Kasumi-1 (cell line): ENCODE measurements around the gene DAB1.

Source experiments
- DNase-seq, 2 experiments: peaks; one replicate each; lab custom pipeline; 2025; lab: John Stamatoyannopoulos, UW

DAB1 gene

DNA sequence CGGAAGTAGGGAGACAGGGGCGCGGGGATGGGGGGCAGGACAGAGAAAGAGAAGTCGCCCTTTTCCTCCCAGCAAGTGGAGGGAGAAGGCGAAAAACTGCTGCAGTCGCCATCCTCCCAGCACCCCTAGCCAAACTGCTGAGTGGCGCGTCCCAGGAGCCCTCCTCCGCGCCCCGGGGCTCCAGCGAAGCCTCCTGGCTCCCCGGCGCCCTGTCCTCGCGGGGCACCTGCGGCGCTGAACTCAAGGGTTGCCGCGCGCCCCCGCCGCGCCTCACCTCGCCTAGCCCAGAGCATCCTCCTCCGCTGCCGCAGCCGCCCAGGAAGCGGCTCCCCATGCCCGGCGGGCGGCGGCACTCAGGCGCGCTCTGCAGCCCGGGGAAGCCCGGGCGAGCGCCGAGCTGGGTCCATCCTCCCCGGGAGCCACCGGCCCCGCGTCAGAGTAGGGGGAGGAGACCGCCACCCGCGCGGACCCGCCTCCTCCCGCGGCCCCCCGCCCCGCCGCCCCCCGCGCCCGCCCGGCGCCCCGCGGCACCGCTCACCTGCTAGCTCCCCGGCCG lies at the start of gene DAB1:
DAB1 (minus strand) TSS at position 405 of the 556 bp plus-strand sequence. CDS start 133,030 bp downstream, outside the sequence.
- DNase-seq: no peak

DNA sequence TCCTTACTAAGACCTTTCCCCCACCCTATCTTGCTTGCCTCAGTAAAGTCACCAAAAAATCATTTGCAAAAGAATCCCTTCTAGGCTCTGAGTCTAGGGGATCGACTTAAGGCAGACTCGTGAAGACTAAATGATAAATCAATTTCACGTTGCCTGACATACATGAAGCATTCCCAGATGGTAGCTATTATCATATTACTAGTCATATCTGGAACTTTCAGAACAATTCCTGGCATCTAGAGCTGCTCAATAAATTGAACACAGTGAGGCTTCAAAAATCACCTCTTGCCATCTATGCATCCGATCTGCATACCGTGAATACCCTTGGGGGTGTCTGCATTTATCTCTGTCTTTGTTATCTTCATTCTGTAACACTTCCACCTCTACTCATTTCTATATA lies 49.6 kb upstream of the DAB1 start:
- no peak for DNase-seq

DNA sequence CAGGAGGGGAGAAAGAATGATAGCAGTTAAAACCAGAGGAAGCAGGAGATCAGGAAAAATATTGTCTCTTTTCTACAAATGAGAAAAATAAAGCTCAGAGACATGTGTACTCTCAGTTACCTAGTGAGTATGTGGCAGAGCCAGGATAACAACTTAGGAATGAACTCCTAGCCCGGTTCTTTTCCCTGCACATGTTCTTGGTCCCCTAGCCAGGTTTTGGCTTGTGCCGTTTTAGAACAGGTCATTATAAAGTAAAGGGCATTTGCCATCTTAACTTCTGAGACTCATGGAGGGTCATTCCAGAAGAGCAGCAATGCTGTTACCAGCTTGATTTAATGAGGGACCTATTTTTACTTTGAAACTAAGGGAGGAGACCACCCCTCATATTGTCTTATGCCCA lies 48.1 kb upstream of the DAB1 start:
- DNase-seq: no peak

DNA sequence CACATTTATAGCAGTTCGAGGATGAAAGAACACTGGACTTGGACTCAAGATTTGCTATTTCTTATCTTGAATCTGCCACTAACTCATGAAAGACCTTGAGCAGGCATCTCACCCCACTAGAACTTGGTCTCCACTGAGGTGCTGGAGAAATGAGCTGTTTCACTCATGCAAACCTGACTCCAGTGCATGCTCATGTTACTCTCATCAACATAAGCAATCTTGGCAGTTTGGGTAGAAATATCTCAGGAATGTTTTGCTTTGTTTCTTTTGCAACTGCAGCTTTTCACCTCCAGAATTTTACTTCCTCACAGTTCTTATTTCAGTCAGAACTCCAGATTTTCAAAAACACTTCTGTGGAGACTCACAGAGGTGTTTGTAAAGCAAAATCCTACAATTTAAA lies 46.2 kb upstream of the DAB1 start:
- DNase-seq: no peak

DNA sequence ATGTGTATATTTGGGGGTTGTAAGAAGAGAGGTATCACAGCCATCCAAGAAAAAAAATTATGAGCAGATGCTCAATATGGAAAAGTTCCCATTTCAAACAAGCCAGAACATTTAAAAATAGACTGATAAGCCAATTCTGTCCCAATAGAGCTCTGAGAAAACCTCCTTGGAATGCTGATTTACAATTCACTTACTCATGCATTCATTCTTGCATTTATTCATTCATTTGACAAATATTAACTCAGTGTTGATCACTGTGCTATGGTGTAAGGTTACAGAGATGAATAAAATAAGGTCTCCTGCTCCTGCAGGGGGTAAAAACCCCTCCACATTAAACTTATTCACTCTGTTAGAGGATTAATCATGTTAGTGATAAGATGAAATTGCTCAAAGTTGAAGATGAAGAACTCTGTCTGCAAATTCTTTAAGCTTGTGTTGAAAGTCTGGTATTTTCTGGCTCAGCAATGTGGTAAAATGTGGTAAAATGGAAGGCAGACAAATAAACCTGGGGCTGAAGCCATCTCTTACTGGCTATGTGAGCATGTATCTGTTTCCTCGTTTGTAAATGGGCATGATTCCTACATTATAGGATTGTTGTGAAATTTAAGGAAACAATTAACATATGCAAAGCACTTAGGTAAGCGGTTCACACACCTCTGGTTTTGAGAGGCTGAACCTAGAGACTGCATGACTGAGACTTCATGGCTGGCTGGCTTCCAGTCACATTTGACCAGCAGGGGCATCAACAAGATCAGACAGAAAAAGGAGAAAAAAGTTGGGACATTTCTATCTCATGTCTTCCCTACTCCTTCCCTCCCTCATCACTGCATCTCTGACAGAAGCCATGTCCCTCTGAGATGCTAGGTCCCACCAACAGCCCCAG lies 45.0 kb upstream of the DAB1 start:
- no peak for DNase-seq

DNA sequence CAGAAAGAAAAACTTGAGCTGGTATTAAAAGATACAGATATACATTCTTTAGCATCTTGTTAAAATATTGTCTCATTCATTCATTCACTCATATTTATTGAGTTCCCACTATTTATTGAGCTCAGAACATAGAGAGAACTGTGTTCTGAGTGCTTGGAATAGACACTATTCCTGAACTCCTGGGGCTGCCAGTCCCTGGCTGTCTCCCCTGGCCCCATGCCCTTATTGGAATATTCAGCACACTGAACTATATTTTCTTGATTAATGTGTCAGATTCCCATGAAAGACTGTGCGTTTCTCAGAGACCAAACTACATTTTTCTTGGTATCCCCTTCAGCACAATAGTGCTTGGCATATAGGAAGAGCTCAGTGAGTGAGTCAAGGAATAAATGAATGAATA lies 44.0 kb upstream of the DAB1 start:
- no peak for DNase-seq

DNA sequence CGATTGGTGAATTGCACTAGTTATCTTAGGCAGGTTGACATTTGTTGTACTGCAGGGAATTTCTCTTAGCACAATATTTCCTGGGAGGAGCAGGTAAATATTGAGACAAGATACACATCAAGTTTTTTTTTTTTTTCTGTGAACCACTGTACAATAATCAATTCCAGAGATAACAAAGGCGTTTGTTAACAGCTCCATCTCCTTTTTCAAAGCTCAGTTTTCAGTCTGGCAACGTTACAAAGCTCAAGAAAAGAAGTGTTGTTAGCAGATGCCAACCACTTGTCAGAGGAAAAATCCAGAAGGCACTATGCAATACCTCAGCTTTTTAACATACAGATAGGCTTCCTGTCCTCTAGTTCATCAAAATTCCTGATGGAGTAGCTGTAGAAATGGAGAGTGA lies 40.9 kb upstream of the DAB1 start:
- no peak for DNase-seq

DNA sequence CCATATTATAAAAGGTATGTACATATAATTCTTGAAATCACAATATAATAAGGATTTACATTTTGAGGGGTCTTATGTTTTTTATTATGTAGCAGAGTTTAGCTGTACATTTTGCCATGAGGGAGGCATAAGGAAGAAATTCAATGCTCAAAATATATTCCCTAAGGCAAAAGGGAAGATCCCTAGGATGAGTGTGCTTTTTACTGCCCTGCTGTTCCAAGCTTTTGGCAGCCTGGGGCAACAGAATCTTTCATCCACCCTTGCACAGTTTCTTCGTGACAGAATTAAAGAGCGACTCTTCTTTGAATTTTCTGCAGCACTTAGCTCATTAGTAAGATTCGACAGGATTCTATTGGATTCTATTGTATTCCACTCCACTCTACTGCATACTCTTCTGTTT lies 39.5 kb upstream of the DAB1 start:
- no peak for DNase-seq

DNA sequence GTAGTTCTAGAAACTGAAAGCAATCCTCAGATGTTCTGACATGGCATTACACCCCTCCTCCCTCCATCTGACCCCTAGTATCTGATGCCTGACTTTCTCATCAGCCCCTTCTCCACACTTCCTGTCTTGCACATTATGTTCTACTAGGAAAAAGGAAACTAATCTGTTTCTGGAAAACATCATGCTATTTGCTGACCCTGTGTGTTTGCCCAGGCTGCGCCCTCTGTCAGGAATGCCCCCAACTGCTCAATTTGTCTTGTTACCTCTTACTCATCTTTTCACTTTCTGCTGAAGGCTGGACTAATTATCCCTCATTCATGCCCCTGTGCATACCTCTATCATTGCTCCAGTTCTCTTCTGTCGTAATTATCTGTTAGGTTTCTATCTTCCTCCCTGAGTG lies 37.5 kb upstream of the DAB1 start:
- DNase-seq: no peak

DNA sequence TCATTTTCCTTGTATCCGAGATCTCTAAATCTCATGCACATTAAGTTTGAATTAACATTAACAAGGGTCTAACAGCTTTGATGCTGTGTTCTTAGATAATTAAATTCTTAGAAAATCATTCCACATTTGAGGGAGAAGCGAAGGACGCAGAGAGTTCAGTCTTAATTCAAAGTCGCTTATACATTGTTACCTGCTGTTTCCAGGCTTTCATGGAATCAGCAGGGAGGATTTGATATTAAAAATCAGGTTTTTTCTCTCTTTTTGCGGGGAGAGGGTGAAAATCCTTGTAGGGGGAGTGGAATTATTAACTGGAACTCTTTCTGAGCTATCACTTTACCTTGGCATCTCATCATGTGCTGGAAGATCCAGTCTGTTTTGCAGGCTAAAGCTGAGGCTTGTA lies 27.7 kb upstream of the DAB1 start:
- no peak for DNase-seq

DNA sequence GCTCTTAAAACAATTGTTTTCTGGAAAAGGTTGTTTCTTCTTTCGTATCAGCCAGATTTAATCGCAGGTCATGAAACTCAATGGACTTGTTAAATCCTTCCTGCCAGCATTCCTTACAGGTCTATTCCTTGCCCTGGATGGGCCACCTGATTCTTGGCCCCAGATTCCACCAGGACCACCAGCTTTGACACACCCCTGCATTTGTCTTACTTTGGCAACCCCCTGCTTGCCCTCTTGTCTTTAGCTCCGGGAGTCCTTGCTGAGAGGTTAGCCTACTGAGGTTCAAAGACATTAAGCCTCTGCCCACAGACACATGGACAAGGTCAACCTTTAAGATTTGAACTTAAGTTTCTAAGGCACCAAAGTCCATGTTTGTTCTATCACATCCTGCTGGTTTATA lies 27.1 kb upstream of the DAB1 start:
- DNase-seq: no peak

DNA sequence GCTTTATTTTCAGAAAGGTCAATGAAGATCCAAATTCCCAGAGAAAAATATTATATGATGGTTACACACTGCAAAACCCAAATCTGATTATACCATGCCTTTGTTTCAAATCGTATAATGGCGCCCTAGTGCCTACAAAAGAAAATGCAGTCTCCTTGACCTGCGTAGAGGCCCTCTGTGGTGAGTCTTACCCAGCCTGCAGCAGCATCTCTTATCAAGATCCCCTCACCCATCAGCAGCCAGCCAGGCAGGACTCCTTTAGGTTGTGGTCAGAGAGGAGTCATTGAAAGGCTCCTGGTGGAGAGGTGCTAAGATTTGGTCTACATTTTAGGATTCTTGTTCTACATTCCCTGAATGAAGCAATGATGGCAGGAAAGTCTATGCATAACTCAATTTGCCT lies 23.7 kb upstream of the DAB1 start:
- DNase-seq: no peak

DNA sequence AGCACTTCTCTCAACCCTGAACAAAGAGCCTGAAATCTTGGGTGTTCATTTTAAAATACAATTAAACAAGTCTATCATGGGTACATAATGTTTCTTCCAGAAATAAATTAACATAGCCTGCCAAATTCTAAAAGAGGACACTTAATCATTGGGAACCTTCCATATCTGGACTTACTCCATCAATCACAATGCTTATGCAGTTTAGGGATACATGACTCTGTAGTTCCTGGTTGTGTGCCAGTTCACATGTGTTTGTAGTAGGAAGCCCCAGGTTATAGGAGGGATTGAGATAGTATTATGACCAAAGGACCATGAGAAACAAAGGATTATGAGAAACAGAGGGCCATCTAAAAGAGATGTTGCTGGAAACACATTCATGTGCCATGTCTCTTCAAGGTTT lies 19.1 kb upstream of the DAB1 start:
- no peak for DNase-seq

DNA sequence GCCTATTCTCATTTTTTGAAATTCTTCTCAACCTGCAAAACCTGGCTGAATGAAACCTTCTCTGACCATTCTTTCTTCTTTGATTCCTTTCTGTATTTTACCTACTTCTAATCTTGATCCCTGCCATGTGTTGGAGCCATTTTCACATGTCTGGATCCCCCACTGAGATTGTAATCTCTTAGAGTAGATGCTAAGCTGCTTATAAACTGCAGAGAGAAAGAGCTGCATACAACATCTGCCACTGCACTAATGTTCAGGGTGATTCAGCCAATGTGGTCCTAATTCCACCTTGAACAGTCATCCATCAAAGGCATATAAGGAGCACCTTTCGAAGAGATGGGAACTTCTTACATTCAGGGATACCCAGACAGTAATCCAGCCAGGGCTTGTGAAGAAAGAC lies 16.2 kb upstream of the DAB1 start:
- DNase-seq: no peak

DNA sequence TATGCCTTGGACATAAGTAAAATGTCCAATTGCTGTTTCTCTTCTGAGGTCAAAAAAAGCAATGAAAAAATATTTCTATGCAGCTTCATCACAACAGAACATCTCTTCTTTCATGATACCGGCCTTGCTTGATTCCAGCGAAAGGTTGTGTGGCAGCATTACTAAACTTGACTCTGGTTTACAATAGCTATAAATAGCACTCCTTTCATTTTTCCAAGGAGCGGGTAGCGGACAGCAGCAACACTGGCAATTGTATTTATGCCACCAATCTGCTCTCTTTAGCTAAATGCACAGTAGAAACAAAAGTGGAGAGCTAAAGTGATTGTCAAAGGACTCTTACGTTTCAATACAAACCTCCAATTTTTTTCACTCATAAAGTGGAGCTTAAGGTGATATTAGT lies 7.5 kb upstream of the DAB1 start:
- no peak for DNase-seq

DNA sequence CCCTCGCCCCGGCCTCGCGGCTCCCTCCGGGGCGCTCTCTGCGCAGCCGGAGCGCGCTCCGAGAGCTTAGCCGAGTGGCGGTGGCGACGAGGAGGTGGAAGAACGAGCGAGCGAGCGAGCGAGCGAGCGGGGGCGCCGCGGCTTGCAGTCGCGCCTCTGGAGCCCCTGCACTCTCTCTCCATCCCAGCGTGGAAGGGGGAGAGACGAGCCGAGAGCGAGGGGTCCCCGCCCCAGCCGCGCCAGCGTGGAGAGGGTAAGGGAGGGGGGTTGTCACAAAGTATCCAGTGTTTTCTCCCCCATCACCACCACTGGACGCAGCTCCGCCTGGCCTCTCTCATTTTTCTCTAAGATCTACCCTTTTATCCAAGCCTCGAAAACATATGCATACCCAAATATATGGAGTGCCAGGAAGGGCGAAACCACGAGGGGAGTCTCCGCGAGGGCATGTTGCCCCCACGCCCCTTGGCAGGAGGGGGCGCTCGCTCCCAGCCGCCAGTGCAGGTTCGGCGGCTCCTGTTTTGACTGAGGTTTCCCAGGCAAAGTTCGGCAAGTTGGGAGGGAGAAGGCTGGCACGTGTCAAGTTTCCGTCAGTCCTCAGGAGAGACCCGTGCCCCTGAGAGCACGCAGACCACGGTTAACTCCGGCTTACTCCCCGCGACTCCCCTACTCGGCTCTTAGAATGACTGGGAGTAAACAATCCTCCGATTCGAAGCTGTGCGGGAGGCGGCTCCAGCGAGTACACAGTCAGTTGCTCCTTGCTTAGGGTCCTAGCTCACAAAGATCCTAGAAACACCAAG lies 569 bp upstream of the DAB1 start:
- DNase-seq: no peak

DNA sequence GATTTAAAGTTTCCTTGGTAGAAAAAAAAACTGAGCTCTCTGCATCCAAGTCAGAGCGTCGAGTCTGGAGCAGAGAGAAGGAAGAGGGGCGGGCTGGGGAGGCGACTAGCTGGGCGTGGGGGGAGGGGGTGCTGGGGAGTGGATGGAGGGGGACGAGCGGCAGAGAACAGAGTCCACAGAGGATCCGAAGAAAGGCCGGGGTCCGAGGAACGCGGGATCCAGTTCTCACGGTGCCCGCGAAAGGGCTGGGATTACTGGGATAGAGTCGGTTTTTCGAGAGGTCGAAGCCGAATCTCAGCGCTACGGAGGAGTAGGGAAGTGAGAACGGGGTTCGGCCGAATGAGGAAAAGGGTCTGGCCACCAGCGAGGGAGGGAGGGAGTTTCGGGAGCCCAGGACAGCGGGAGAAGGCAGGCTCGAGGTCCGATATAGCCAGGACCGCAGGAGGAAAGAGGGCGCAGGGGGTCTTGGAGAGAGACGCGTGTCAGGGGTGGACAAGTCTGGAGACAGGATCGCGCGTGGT lies 665 bp downstream of the DAB1 start:
- DNase-seq: no peak

DNA sequence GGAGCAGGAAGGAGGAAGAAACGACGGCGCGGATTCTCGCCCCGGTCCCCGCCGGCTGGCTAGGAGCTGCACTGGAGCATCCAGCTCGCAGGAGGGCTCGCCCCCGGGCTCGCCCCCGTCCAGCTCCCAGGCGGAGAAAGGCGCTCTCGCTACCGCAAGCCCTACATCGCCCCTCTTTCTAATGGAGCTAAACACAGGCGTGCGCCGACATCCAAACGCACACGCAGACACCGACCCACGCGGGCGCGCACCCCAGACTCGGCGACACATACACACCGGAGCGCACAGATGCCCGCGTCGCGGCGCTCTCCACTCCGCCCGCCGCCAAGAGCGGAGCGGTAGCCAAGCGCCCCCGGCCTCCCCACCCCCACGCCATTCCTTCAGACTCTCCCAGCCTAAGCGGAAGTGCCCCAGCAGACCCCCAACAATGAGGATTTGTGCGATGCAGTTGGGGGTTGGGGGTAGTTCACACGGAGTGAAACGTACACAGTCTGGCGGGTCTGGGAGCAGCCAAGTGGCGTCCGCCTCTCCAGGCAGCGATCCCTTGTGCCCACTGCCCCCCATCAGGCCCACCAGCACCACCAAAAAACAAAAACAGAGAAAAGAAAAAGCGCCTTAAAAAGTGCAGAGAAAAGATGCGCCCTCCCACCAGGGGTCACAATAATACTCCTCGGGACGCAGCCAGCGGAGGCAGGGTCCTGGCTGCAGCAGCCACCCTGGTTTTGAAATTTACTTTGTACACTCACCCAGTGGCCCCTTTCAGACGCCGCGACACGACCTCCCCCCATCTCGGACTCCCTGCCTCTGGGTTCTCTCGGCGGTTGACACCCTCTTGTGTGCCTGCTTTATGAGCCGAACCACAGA lies 1.4 kb downstream of the DAB1 start:
- no peak for DNase-seq

DNA sequence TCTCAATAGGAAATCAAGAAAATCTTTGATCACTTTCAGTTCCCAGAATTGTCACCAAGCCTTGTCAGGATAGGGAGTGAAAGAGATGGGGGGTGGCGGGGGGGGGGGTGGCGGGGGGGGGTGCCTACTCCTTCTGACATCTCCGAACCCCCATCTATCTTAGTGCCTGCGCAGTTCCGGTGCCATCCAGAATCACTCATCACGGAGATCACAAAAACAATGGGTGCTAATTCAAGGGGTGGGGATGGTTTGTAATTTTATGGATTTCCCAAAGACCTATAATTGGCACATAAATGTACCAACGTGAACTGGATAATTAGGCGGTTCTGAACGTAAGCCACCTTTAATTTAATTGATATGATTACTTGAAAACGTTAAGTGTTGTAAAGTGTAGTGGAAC lies 2.1 kb downstream of the DAB1 start:
- no peak for DNase-seq

DNA sequence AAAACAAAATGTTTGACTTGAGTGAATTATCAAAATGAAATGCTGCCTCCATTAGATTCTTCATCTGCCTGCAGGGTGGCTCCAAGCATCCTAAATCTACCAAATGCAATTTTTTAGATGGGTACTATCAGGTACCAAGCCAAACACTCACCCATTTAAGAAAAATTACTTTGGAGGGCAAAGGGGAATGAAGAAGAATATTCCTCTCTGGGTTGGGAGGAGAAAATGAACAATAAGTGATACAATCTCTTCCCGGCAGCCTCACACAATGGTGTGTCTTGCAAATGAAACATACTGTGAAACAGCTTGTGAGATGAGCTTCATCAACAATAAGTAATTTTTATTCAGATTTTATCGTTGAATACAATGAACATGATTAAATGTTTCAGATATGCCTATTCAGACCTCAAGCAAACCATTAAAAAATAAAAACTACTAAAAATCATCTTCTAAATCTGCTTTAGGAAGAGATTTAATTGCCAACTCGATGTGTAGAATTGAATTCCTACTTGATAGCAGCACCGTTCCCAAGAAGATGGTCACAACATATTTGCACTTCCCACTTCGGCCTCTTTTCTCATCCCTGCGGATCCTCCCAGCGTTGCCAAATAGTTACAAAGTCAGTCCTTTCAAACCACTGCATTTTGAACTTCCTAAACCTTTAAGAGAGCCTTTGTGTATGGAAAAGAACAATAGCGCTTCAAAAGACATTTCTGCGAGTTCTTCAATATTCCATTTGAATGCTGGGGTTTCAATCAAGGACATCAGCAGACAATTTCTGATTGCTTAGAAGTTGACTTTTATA lies 2.7 kb downstream of the DAB1 start:
- no peak for DNase-seq

DNA sequence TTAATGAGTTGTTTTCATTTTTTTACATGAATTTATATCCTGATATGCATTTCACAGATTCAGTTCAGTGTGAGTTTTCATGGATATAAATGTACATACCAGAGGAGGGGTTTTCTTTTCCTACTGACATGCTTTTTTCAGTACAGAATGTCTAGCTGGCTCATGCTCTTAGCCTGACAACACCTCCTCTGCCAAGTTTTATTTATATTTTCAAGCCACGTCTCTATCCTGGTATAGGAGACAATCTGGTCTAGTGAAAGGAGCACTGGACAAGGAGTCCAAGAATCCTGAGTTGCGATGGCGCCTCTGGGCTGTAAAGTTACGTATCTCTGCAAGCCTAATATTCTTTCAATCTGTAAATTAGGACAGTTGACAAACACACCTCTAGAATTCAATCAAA lies 4.9 kb downstream of the DAB1 start:
- DNase-seq: no peak
